HFF-Myc (cell line): ENCODE data around the gene NR2C2.

Experiments used
- DNase-seq: peaks from one replicate; pipeline ENCODE4 v3.0.0-alpha.2; 2011; ENCODE audit warnings: low read depth; ENCODE audit errors: extremely low read depth
- H3K4me3 ChIP-seq: replicated peaks from 2 replicates; pipeline ENCODE4 v1.5.1; 2011; ENCODE audit warnings: low read depth, mild to moderate bottlenecking, control low read depth, low read length
- CTCF ChIP-seq: IDR thresholded peaks from 2 replicates; pipeline ENCODE4 v1.5.1; 2012; ENCODE audit warnings: mild to moderate bottlenecking, low read depth, low read length, control low read depth; ENCODE audit errors: missing control alignments

Gene NR2C2

GRCh38 chr3:14921811-14922705, 25.3 kb upstream of the NR2C2 start:
- no peak for TF ChIP-seq CTCF
- H3K4me3 ChIP-seq: no peak overlapping the region
- DNase-seq: no peak

- DNase-seq: no peak
- no peak overlapping the region for H3K4me3 ChIP-seq
- TF ChIP-seq CTCF: no peak
These were observed 24.5 kb upstream of the NR2C2 start for GRCh38 chr3:14922863-14923262.

GRCh38 chr3:14923476-14923875, 23.9 kb upstream of the NR2C2 start:
- no peak for TF ChIP-seq CTCF

GRCh38 chr3:14925729-14926591, 21.4 kb upstream of the NR2C2 start:
- peak; percentile 81 for TF ChIP-seq CTCF
- peak; percentile 55 for DNase-seq
- no peak overlapping the region for H3K4me3 ChIP-seq

More at GRCh38 chr3:14923476-14923875, 23.9 kb upstream of the NR2C2 start:
- no peak overlapping the region for H3K4me3 ChIP-seq
- DNase-seq: no peak

GRCh38 chr3:14926592-14926991, 20.8 kb upstream of the NR2C2 start:
- no peak for DNase-seq
- no peak for TF ChIP-seq CTCF
- no peak overlapping the region for H3K4me3 ChIP-seq

GRCh38 chr3:14927308-14927707, 20.1 kb upstream of the NR2C2 start:
- no peak for TF ChIP-seq CTCF
- no peak overlapping the region for H3K4me3 ChIP-seq
- no peak for DNase-seq
